Ureter (tissue), 1 donor: Measurements from ENCODE around the gene HMGXB3. TPM values are rescaled to one million over a fixed set of nuclear protein-coding genes. Genes with fewer than 3 reads are reported as not detected.
A peak's percentile ranks its signal among the peaks of the same experiment; 100 is the strongest.
"Not testable (repeated sequence)": the region's sequence is repeated elsewhere in the genome, so short reads cannot be mapped to it uniquely, and the experiment has no call there.

Source experiments
- DNase-seq: peaks from one replicate; pipeline ENCODE4 v3.0.0-alpha.2; 2020; ENCODE audit warnings: low spot score
- total RNA-seq: library from RNA; stranded (reverse); gene quantifications from one replicate; pipeline ENCODE4 v1.2.4, GENCODE V29; 2023
- donor health status: DM: yes; HTN: yes; CAD: no.

The HMGXB3 gene
- total RNA-seq, 1 donor from 2014 or later, result 51.0 TPM

DNA sequence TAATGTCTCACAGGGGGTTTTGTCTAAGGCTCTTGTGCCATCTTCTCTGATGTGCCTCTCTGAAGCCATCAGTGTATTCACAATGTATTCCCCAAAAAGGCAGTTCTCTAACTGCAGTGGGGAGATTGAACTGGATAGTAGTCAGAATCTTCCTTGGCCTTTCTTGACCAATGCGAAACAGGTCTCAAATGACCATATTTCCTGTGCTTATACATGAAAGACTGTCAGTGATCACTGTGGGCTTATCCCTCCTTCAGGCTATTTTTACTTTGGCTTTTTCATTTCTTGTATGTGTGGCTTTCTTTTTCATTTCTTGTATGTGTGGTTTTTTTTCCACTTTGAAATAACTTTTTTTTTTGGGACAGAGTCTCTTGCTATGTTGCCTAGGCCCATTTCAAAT, 19.7 kb downstream of the HMGXB3 start:
- DNase-seq, result no peak

GRCh38 chr5:150021491-150022157, 21.1 kb downstream of the HMGXB3 start:
- peak; percentile 61 for DNase-seq

DNA sequence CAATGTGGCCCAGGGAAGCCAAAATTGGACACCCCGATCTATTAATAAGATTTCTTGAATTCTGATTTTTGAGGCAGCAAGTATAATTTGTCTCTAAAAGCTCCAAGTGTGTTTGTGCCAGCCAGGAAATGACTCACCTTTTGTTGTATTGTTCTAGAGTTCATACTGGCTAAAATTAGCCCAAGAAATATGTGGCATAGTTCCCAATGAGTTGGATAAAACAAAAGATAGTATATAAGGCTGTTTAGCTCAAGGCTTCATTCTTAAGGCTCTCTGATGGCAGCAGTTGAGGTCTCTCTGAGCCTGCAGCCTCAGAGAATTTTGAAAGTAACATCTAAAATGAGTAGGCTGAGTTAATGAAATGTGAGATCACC, 21.6 kb downstream of the HMGXB3 start:
- no peak for DNase-seq

DNA sequence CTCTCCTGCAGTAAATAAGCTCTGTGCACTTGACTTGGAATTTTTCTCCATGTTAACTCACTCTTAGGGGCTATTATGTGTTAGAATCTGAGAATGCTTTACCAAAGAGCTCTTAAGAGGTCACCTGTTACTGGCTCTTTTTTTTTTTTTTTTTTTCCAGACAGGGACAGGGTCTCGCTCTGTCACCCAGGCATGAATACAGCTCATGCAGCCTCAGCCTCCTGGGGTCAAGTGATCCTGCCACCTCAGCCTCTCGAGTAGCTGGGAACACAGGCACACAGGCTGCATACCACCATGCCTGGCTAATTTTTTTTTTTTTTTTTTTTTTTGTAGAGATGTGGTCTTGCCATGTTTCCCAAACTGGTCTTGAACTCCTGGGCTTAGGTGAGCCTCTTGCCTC, 22.1 kb downstream of the HMGXB3 start:
- no peak for DNase-seq

DNA sequence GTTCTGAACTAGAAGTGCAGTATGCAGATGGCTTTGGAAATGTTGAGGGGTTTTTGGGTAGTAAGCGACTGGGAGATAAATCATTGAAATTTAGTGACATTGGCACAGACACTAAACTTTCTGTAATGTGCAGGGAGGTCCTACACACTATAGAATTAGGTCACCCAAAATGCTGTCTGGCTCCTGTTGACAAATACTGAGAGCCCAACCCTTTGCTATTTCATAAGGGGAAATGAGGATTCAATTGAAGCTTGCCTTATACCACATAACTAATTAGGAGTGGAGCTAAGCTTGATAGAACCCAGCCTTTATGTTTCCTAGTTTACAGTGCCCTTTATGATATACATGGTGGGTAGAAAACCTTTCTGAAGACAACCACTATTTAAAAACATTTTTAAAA, 22.6 kb downstream of the HMGXB3 start:
- no peak for DNase-seq

- no peak for DNase-seq
These were observed 23.9 kb downstream of the HMGXB3 start for GRCh38 chr5:150024346-150024984.

DNA sequence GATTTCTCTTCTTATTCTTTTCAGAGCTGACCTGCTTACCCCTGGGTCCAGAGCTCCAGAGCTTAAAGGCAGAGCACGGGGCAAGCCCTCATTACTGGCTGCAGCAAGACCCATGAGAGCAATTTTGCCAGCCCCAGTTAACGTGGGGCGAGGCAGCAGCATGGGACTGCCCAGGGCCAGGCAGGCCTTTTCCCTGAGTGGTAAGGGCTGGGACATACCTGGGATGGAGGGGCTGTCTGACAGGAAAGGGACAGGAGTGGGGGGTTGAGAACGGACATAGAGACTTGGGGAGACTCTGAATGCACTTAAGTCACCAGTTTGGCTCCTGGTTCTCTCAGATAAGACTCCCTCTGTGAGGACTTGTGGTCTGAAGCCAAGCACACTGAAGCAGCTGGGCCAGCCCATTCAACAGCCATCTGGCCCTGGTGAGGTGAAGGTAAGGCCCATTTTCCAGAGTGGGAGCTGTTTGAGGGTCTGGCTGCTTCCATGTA, 26.2 kb downstream of the HMGXB3 start:
- DNase-seq, result no peak

GRCh38 chr5:150028047-150028446, 27.5 kb downstream of the HMGXB3 start:
- DNase-seq, result not testable (repeated sequence)

DNA sequence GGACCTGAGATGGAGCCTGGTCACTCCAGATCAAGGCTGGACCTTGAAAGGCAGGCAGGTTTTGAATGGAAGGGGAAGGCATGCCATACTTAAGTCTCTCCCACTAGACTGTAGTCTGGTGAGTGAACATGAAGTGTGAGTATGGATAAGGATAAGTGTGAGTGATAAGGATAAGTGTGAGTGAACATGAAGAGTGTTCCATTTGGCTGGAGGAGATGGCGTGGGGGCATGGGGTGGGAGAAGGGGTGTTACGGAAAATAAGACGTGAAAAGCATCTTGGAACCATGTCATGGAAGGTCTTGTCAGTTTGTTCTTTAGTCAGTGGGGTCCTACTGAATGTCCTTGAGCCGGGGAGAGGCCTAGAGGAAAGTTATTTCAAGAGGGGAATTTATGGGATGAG, 32.8 kb downstream of the HMGXB3 start:
- DNase-seq, result no peak

GRCh38 chr5:150034662-150035061, 34.1 kb downstream of the HMGXB3 start:
- no peak for DNase-seq

DNA sequence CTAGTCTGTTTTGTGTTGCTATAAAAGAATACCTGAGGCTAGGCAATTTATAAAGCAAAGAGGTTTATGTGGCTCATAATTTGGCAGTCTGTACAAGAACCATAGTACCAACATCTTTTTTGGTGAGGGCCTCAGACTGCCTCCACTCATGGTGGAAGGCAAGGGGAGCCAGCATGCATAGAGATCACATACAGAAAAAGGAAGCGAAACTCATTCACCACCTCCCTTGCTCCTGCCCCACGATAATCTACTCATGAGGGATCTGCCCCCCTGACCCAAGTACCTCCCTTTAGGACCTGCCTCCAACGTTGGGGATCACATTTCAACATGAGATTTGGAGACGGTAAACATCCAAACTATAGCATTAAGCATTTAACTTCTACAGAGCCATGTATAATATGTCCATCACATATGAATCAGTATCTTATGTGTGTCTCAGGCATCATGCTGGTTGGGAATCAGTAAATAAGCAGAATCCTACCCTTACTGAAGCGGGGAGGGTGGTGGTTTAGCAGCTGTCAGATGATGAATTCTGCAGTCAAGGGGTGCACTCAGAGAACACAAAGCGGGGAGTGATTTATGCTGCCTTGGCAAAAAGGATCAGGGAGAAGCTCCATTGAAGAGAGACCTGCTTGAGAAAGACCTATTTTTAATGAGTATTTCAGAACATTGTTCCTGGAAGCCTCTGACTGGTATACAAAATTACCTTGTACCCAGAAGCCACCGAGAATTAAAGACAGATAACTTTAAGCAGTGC, 34.8 kb downstream of the HMGXB3 start:
- no peak for DNase-seq

DNA sequence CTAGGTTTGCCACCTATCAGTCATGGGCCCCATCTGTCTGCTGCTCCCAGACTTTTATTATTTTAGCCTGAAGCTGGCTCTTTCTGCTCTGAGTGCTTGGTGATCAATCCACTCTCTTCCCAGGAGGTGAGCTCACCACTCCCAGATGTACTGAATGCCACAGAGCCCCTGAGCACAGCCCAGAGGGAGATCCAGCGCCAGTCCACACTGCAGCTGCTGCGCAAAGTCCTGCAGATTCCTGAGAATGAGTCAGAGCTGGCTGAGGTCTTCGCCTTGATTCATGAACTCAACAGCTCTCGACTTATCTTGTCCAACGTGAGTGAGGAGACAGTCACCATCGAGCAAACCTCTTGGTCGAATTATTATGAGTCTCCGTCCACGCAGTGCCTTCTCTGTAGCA, 36.0 kb downstream of the HMGXB3 start:
- no peak for DNase-seq

GRCh38 chr5:150038547-150038946, 38.0 kb downstream of the HMGXB3 start:
- no peak for DNase-seq

DNA sequence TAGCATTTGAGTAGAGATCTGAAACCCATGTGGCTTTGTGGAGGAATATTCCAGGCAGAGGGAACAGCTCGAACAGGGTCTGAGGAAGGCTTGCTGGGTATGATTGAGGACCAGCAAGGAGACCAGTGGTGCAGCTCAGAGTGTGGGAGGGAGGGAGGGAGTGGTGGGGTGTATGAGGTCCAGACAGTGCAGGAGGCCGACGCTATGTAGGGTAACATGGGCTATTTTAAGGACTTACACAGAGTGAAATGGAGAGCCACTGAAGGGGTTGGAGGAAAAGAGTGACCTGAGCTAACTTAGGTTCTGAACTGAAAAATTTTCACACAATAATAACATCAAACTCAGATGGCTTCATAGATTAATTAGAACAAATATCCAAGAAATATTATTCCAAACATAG, 41.9 kb downstream of the HMGXB3 start:
- no peak for DNase-seq

DNA sequence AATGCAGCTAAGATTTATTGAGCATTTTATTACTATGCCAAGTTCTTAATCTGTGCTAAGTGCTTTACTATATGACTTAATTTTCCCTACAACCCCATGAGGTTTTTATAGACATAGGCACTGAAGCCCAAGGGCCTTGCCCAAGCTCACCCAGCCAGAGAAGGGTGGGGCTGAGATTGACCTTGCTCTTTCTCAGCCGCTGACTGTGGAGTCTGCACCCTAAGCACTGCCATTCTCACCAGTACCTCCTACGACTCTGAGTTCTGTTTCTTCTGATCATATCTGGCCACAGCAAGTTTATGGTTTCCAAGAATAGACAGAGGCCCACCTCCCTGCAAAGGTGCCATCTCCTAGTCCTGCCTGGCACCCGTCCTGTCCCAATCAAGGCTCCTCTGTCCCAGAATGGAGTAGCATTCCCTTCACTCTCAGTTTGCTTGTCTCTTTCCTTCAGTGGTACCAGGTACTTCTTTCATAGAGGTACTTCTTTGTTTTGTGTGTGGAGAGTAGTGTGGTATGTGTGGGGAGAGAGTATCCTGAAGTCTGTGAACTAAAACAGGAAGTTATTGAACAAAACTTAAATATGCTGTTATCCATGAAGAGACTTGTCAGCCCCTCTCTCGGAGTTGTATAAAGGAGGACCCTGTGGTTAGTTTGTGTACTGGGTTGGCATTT, 43.3 kb downstream of the HMGXB3 start:
- no peak for DNase-seq

- no peak for DNase-seq
These were observed 43.8 kb downstream of the HMGXB3 start for GRCh38 chr5:150044329-150044681.

- no peak for DNase-seq
These were observed 44.2 kb downstream of the HMGXB3 start for GRCh38 chr5:150044712-150045111.

- no peak for DNase-seq
These were observed 45.0 kb downstream of the HMGXB3 start for GRCh38 chr5:150045549-150045948.

DNA sequence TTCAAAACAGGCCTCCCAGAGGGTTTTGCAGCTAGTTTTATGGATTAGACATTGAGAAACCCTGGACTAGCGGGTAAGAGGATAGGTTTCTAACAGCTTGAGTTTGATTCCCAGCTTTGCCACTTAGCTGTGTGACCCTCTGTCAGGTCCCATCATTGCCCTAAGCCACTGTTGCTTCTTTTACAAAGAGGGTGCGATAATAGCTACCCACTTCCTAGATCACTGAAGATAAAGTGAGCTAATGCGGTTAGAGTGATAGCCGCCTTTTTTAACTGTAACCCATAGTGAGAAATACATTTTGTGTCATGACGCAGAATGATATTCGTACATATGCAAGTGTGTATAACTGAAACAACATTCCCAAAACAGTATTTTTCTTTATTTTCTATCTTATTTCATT, 45.5 kb downstream of the HMGXB3 start:
- no peak for DNase-seq

GRCh38 chr5:150050172-150050811, 49.8 kb downstream of the HMGXB3 start:
- DNase-seq, result not testable (repeated sequence)

- DNase-seq, result no peak
These were observed 51.2 kb downstream of the HMGXB3 start for GRCh38 chr5:150051657-150052195.
